Endometrium (tissue), 2 donors: Measurements from ENCODE around the gene DNAJC15.
"Not testable (repeated sequence)": the region's sequence is repeated elsewhere in the genome, so short reads cannot be mapped to it uniquely, and the experiment has no call there.

Source experiments
- FAIRE-seq: peaks from 2 replicates; lab custom pipeline; 2012; peaks lifted over from hg19 to GRCh38; lab: Jason Lieb, UNC
- donor health status: control.
- donor health status: control.

DNAJC15 gene

GRCh38 chr13:43023289-43023963 is at the start of gene DNAJC15:
Gene DNAJC15, plus strand, starts transcription at chr13:43023586. Its CDS starts 41 bp downstream, at chr13:43023627.
- FAIRE-seq, result no peak

- FAIRE-seq, result no peak
These were observed 47.3 kb upstream of the DNAJC15 start for GRCh38 chr13:42976066-42976465.

GRCh38 chr13:42977219-42977659 is 46.1 kb upstream of the DNAJC15 start:
- no peak for FAIRE-seq

GRCh38 chr13:42981317-42981716 is 42.1 kb upstream of the DNAJC15 start:
- peak; percentile 72 for FAIRE-seq

- FAIRE-seq, result no peak
These were observed 41.5 kb upstream of the DNAJC15 start for GRCh38 chr13:42981853-42982252.

GRCh38 chr13:42984026-42984425 is 39.4 kb upstream of the DNAJC15 start:
- FAIRE-seq, result no peak

- FAIRE-seq, result no peak
These were observed 38.7 kb upstream of the DNAJC15 start for GRCh38 chr13:42984691-42985090.

GRCh38 chr13:42985312-42986175 is 37.8 kb upstream of the DNAJC15 start:
- no peak for FAIRE-seq

- FAIRE-seq, result no peak
These were observed 37.2 kb upstream of the DNAJC15 start for GRCh38 chr13:42986176-42986574.

GRCh38 chr13:42990291-42991232 is 32.8 kb upstream of the DNAJC15 start:
- peak; percentile 85 for FAIRE-seq

GRCh38 chr13:42991233-42991897 is 32.0 kb upstream of the DNAJC15 start:
- not testable (repeated sequence) for FAIRE-seq

- no peak for FAIRE-seq
These were observed 31.3 kb upstream of the DNAJC15 start, which contains the start of gene EPSTI1 for GRCh38 chr13:42991898-42992763. Gene EPSTI1, minus strand, starts transcription at chr13:42992241. Its CDS starts 76 bp downstream, at chr13:42992165.

- no peak for FAIRE-seq
These were observed 30.6 kb upstream of the DNAJC15 start for GRCh38 chr13:42992764-42993122.

- FAIRE-seq, result no peak
These were observed 28.5 kb upstream of the DNAJC15 start for GRCh38 chr13:42994878-42995277.

- FAIRE-seq, result no peak
These were observed 26.8 kb upstream of the DNAJC15 start for GRCh38 chr13:42996584-42996983.

GRCh38 chr13:42997381-42997780 is 26.0 kb upstream of the DNAJC15 start:
- no peak for FAIRE-seq

GRCh38 chr13:42999491-42999890 is 23.9 kb upstream of the DNAJC15 start:
- FAIRE-seq, result no peak

GRCh38 chr13:43000676-43001075 is 22.7 kb upstream of the DNAJC15 start:
- FAIRE-seq, result no peak

- no peak for FAIRE-seq
These were observed 21.4 kb upstream of the DNAJC15 start for GRCh38 chr13:43002021-43002420.

- no peak for FAIRE-seq
These were observed 20.4 kb upstream of the DNAJC15 start for GRCh38 chr13:43003010-43003409.

- no peak for FAIRE-seq
These were observed 19.7 kb upstream of the DNAJC15 start for GRCh38 chr13:43003729-43004128.
